Measurements from ENCODE around the gene FREM1.

DNA sequence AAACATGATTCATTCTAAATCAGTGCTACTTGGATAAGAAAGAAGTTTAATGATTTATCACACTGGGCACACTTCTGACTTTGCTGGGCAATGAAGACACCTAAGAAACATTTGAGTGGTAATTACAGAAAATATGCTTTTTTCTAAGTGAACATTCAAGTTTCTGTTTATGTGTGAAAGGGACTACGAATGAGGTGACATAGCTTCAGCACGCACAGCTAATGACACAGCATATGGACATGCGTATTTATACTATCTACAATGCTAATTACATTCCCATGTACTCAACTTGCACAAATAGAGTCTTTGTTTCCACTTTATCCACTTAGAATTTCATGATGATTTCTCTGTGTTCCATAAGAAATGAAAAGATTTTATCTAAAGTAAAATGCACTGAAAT, 40.6 kb downstream of the FREM1 start:
- TF ChIP-seq ELF4 (IDR thresholded peaks at IDR 0.05) = no peak
- no peak for TF ChIP-seq L3MBTL2 (conservative IDR thresholded peaks at IDR 0.05)
- no peak for TF ChIP-seq FOXM1 (IDR thresholded peaks at IDR 0.05; ENCODE audit: borderline replicate concordance)
- TF ChIP-seq TARDBP (IDR thresholded peaks at IDR 0.05) = no peak
- TF ChIP-seq ZNF384 (IDR thresholded peaks at IDR 0.05) = no peak
- no peak for TF ChIP-seq BHLHE40 (IDR thresholded peaks at IDR 0.05; ENCODE audit: borderline replicate concordance)
- no peak for TF ChIP-seq FOXA1 (IDR thresholded peaks at IDR 0.05)

Data from HEK293T (cell line).